ENCODE results near the gene BUB1B.

BUB1B gene

DNA sequence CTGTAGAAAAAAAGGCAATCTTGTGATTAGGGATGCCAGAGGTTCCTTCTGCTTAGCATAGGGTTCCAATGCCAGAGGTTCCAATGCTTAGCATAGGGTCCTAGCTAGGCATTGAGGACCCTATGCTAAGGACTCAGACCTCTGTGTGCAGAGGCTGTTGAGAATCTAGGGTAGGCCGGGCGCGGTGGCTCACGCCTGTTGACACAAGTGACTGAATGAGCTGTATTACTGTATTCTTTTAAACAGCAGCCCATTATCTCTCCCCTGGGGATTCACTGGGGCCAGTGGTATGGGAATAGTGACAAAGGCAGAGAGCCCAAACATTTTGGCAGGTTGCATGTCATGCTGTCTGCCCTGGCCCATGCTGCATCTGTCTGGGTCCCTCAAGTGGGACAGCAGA, 94.2 kb downstream of the BUB1B start:
- no peak for TF ChIP-seq Cebpa-rat (IDR thresholded peaks at IDR 0.05)
- H3K36me3 ChIP-seq: no peaks in the 10 kb centered on the region
- no peak overlapping the region for H3K9ac ChIP-seq
- peaks cover 0 to 15% (median 0%) of the 10 kb centered on the region in 11 experiments; a peak in 8 of 22 replicates for H4K20me1 ChIP-seq
- no peak overlapping the region for H3K4me3 ChIP-seq
- no peak overlapping the region for H3K27ac ChIP-seq
- no peaks in the 10 kb centered on the region for H3K9me3 ChIP-seq (replicated peaks in 1 of 11)
- H3K4me1 ChIP-seq: peaks cover 5 to 38% (median 24%) of the 10 kb centered on the region in 10 experiments; a peak in 18 of 20 replicates
- H3K4me2 ChIP-seq: peak overlapping the region in 4 of 11 experiments; percentile 27 to 36 (median 31); a peak in 5 of 22 replicates
- peaks cover 51 to 59% (median 56%) of the 10 kb centered on the region in 11 experiments for H3K27me3 ChIP-seq

DNA sequence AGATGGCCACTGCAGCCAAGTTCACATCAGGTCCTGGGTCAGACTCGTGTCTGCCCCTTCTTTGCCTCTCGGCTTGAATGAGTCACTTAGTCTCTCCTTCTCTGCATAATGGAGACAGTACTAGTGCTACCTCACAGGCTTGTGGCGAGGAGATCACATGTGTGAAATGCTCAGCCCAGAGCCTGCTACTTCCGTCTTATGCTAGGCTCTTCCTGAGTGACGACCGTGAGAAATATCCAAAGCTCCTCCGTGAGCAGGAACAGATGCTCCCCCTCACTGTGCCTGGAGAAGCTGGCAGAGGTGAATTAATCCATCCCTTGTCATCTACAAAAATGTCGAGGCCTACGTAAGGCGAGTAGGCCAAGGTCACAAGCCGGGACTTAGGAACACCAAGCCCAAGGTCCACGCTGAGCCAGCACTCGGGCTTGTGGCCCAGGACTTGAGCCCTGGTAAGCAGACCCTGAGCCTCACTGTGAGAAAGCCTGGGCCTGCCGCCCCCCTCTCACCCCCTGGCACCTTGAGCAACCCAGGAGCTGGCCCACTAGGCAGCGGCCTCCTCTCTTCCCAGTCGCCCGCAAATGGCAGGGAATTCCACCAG, 95.9 kb downstream of the BUB1B start:
- Histone ChIP-seq H3K4me1 (peaks cover 5 to 38% (median 24%) of the 10 kb centered on the region in 10 experiments; a peak in 18 of 20 replicates), H3K27ac (no peak overlapping the region), H3K9me3 (replicated peaks in 1 of 11) (no peaks in the 10 kb centered on the region), H3K4me2 (0 out of 22 replicates have a peak overlapping the region, but pooled peaks of 1 of the 11 experiments have one; percentile 27), H3K36me3 (no peaks in the 10 kb centered on the region), H3K4me3 (no peak overlapping the region), H3K9ac (no peak overlapping the region), H3K27me3 (peaks cover 34 to 42% (median 39%) of the 10 kb centered on the region in 11 experiments), H4K20me1 (peaks cover 0 to 15% (median 0%) of the 10 kb centered on the region in 11 experiments; a peak in 8 of 22 replicates)
- TF ChIP-seq Cebpa-rat (IDR thresholded peaks at IDR 0.05): no peak; a peak in 1 of 22 replicates

DNA sequence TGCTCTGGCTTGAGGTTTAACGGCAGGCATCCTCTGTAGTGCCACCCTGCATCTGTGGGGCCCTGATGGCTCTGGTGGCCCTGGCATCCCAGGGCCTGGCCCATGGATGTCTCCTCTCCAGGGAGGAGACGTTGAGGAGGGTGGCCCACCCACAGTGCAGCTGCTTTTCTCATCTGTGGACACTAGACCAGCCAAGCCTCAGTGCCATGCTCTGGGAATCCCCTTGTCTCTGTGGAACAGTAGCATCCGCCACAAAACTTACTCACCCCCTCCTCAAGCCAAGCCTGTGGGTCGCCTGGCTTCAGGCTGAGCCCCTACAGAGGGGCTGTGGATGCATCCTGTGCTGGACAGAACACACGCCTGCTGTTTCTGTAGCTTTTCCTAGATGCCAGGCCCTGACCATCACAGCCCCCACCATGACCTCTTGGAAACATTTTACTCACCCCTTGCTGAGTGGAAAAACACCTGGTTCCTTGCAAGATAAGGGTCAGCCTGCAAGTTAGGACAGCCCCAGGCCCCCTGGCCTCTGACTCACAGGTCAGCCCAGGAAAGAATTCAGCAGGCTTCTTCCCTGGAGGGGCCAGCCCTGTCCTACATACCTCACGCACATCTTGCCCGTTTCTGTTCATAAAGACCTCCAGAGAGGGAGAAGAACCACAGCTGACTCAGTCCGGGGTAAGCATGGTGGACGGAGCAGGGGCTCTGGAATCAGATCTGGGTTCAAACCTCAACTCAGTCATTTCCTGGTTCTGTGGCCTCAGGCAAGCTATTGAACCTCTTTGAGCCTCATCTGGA, 97.0 kb downstream of the BUB1B start:
- TF ChIP-seq Cebpa-rat (IDR thresholded peaks at IDR 0.05): no peak
- no peak overlapping the region for H3K9ac ChIP-seq
- H3K9me3 ChIP-seq (replicated peaks in 1 of 11): no peaks in the 10 kb centered on the region
- H3K4me1 ChIP-seq: peaks cover 5 to 30% (median 18%) of the 10 kb centered on the region in 10 experiments; a peak in 18 of 20 replicates
- 0 out of 22 replicates have a peak overlapping the region, but pooled peaks of 2 of the 11 experiments have one; percentile 35 to 48 for H3K4me2 ChIP-seq
- no peak overlapping the region for H3K27ac ChIP-seq
- no peaks in the 10 kb centered on the region for H3K36me3 ChIP-seq
- no peak overlapping the region for H3K4me3 ChIP-seq
- peaks cover 23 to 31% (median 28%) of the 10 kb centered on the region in 11 experiments for H3K27me3 ChIP-seq
- H4K20me1 ChIP-seq: peaks cover 0 to 8% (median 0%) of the 10 kb centered on the region in 11 experiments; a peak in 8 of 22 replicates

DNA sequence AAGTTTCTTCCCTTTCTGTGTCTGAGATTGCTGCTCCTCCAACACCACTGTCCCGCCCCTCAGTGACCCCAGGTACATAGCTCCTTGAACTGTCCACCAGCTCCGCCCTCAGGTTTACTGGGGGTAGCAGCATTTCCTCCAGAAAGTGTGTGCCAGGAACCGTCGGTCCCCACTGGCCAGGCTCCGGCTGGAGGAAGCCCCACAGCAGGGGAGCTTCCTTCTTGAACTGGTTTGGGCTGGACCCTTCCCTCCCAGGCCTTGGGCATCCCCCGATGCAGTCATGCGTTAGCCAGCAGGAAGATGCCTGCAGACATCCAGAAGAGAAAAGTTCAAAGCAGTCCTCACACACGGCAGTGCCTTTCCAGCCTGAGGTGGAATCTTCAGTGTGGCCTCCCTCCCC, 97.7 kb downstream of the BUB1B start:
- Histone ChIP-seq H3K4me3 (no peak overlapping the region), H3K9ac (0 out of 22 replicates have a peak overlapping the region, but pooled peaks of 2 of the 11 experiments have one; percentile 7 to 19), H3K27me3 (peaks cover 16 to 24% (median 21%) of the 10 kb centered on the region in 11 experiments), H3K4me2 (peak overlapping the region in 10 of 11 experiments; percentile 21 to 60 (median 41); a peak in 16 of 22 replicates), H3K36me3 (no peaks in the 10 kb centered on the region), H3K4me1 (peaks cover 0 to 24% (median 12%) of the 10 kb centered on the region in 10 experiments; a peak in 14 of 20 replicates), H3K9me3 (replicated peaks in 1 of 11) (no peaks in the 10 kb centered on the region), H4K20me1 (peaks cover 0 to 1% (median 0%) of the 10 kb centered on the region in 11 experiments; a peak in 4 of 22 replicates), H3K27ac (no peak overlapping the region)
- TF ChIP-seq Cebpa-rat (IDR thresholded peaks at IDR 0.05): no peak

DNA sequence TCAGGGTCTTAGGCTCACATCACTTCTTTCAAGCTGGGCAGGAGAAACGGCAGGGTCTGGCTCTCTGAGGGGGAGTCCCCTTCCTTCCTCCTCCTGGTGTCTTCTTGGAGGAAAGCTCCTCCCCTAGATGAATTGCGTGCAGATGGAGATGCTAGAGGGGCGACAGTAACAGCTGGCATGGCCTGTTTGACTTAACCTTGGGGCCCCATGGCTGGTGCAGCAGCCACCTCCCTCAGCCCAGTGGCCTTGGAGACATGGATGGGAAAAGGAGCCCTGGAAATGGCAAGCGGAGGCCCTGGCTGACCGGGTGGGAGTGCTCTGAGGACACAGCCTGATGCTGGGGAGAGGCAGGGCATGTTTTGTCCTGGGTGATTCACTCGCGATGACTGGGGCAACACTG, 98.2 kb downstream of the BUB1B start:
- Histone ChIP-seq H3K27ac (no peak overlapping the region), H3K9ac (0 out of 22 replicates have a peak overlapping the region, but pooled peaks of 2 of the 11 experiments have one; percentile 7 to 19), H3K9me3 (replicated peaks in 1 of 11) (no peaks in the 10 kb centered on the region), H3K4me3 (no peak overlapping the region), H3K4me1 (peaks cover 0 to 24% (median 12%) of the 10 kb centered on the region in 10 experiments; a peak in 14 of 20 replicates), H3K4me2 (peak overlapping the region in 10 of 11 experiments; percentile 21 to 60 (median 41); a peak in 16 of 22 replicates), H4K20me1 (no peaks in the 10 kb centered on the region; a peak in 3 of 22 replicates), H3K27me3 (peaks cover 12 to 19% (median 16%) of the 10 kb centered on the region in 11 experiments), H3K36me3 (no peaks in the 10 kb centered on the region)
- TF ChIP-seq Cebpa-rat (IDR thresholded peaks at IDR 0.05): no peak

DNA sequence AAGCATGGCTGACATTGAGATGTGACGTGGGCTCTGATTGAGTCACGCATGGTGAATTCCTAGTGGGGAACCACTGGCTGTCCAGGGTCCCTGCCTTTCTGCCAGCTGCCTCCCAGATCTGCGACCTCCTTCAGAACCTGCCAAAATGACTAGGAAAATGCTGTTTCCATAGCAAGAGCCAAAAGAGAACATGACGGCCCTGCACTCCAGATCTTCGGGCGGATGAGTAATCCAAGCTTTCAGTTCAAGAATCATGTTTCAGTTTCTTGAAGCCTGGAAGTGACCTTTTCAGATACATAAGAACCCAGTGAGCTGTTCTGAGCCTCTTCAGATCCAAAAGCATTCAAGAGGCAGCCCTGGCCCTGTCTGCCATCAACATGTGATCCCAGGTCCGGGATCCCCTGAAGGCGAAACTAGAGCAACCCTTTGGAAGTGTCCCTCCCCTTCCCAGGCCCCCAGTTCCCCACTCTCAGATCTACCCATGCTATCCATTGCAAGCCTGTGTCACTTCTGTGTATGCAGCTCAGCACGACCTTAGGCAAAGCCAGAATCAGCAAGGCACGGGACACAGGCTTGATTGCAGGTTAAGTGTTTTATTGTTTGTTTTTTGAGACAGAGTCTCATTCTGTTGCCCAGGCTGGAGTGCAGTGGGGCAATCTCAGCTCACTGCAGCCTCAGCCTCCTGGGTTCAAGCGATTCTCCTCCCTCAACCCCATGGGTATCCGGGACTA, 102.3 kb downstream of the BUB1B start:
- peaks cover 13 to 30% (median 21%) of the 10 kb centered on the region in 10 experiments; a peak in 19 of 20 replicates for H3K4me1 ChIP-seq
- no peaks in the 10 kb centered on the region for H3K9me3 ChIP-seq (replicated peaks in 1 of 11)
- TF ChIP-seq Cebpa-rat (IDR thresholded peaks at IDR 0.05): no peak
- H4K20me1 ChIP-seq: no peaks in the 10 kb centered on the region; a peak in 1 of 22 replicates
- no peak overlapping the region for H3K4me2 ChIP-seq
- no peak overlapping the region for H3K9ac ChIP-seq
- no peak overlapping the region for H3K27ac ChIP-seq
- H3K4me3 ChIP-seq: no peak overlapping the region
- no peaks in the 10 kb centered on the region for H3K36me3 ChIP-seq
- H3K27me3 ChIP-seq: no peaks in the 10 kb centered on the region

DNA sequence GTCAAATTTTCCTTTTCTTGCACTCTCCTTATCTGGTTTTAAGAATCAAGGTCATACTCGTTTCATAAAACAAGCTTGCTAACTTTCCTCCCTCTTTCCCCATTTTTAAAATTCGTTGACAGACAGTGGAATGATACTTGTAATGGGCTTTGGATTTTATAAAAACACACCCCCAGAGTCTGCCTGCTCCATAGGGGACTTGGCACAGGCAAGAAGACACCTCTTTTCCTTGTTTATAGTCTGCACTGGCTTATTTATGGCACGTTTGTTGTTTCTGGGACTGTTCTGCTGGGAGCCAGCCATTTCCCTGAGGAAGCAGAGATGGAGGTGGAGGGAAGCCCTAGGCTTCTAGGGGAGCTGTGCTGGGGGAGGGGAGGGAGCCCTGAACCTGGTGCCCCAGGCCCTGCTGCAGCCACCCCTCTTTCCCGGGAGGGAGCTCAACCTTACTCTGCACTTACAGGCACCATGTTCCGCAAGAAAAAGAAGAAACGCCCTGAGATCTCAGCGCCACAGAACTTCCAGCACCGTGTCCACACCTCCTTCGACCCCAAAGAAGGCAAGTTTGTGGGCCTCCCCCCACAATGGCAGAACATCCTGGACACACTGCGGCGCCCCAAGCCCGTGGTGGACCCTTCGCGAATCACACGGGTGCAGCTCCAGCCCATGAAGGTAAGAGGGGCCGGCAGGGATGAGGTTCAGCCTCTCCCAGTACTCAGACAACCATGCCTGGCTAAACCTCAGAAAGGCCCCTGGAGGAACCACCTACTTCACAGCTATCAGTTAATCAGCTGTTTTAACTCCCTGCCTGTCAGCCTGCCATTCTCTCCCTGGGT, 103.7 kb downstream of the BUB1B start:
- no peaks in the 10 kb centered on the region for H4K20me1 ChIP-seq
- no peak overlapping the region for H3K4me2 ChIP-seq
- no peak for TF ChIP-seq Cebpa-rat (IDR thresholded peaks at IDR 0.05)
- H3K9ac ChIP-seq: no peak overlapping the region
- H3K27me3 ChIP-seq: no peaks in the 10 kb centered on the region
- peaks cover 10 to 20% (median 13%) of the 10 kb centered on the region in 10 experiments; a peak in 17 of 20 replicates for H3K4me1 ChIP-seq
- H3K4me3 ChIP-seq: no peak overlapping the region
- no peaks in the 10 kb centered on the region for H3K9me3 ChIP-seq (replicated peaks in 1 of 11)
- no peak overlapping the region for H3K27ac ChIP-seq
- no peaks in the 10 kb centered on the region for H3K36me3 ChIP-seq

DNA sequence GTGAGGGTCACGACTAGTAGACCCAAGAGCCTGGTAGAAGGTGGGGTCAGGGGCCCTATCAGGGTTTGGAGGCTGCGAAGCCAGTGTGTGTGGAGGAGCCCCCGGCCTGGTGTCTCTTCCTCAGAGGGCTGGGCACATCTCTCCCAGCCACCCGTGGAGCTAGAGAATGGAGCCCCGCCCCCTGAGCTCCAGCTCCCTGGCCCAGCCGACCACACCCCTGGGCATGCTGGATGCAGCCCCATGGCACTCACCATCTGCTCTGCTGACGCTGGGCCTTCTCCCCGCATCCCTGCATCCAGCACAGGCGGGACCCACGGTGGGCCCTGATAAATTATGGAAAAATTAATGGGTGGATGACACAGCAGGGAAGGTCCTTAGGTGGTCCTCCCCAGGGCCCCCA, 104.5 kb downstream of the BUB1B start:
- Histone ChIP-seq H3K4me2 (no peak overlapping the region), H4K20me1 (no peaks in the 10 kb centered on the region), H3K4me3 (no peak overlapping the region), H3K27me3 (no peaks in the 10 kb centered on the region), H3K4me1 (peaks cover 10 to 20% (median 13%) of the 10 kb centered on the region in 10 experiments; a peak in 17 of 20 replicates), H3K9ac (no peak overlapping the region), H3K9me3 (replicated peaks in 1 of 11) (no peaks in the 10 kb centered on the region), H3K27ac (no peak overlapping the region), H3K36me3 (no peaks in the 10 kb centered on the region)
- no peak for TF ChIP-seq Cebpa-rat (IDR thresholded peaks at IDR 0.05)
